Measurements from ENCODE around the gene STMN1. TPM values are rescaled to one million over a fixed set of nuclear protein-coding genes. Genes with fewer than 3 reads are reported as not detected.
A peak's percentile ranks its signal among the peaks of the same experiment; 100 is the strongest.

Gene STMN1
- total RNA-seq, 2 donors from 2014 or later: 79.1 to 149 TPM

DNA sequence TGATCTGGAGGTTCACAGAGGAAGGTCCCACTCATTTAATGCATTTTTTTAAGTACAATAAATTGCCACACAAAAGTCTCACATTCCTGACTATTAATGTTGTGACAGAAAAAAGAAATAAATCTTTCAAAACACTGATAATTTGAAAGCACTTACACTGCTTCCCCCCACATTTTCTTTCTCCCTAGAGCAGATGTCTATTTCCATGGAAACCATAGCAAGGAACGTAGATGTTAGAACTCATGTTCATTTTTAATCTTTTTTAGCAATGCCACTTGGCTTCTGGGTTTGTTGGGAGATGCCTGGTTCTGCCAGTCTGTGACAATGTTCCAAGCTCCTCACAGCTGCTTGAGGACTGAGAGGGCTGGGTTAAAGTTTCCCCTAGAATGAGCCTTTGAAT lies 1.9 kb upstream of the STMN1 start:
- TF ChIP-seq, protein P1, sequence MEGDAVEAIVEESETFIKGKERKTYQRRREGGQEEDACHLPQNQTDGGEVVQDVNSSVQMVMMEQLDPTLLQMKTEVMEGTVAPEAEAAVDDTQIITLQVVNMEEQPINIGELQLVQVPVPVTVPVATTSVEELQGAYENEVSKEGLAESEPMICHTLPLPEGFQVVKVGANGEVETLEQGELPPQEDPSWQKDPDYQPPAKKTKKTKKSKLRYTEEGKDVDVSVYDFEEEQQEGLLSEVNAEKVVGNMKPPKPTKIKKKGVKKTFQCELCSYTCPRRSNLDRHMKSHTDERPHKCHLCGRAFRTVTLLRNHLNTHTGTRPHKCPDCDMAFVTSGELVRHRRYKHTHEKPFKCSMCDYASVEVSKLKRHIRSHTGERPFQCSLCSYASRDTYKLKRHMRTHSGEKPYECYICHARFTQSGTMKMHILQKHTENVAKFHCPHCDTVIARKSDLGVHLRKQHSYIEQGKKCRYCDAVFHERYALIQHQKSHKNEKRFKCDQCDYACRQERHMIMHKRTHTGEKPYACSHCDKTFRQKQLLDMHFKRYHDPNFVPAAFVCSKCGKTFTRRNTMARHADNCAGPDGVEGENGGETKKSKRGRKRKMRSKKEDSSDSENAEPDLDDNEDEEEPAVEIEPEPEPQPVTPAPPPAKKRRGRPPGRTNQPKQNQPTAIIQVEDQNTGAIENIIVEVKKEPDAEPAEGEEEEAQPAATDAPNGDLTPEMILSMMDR (IDR thresholded peaks at IDR 0.05): no peak
- Histone ChIP-seq H3K36me3 (no peaks in the 10 kb centered on the region), H3K9me3 (no peaks in the 10 kb centered on the region), H3K4me3 (no peak overlapping the region), H3K27ac (no peak overlapping the region), H3K9ac (ENCODE audit: low read depth in 2 of 2, low read length in 2 of 2) (no peak overlapping the region), H3K4me1 (peaks cover 5% of the 10 kb centered on the region), H3K27me3 (no peaks in the 10 kb centered on the region)
- DNase-seq: no peak
- intact Hi-C loops (cut with DNase I): no loop called here

DNA sequence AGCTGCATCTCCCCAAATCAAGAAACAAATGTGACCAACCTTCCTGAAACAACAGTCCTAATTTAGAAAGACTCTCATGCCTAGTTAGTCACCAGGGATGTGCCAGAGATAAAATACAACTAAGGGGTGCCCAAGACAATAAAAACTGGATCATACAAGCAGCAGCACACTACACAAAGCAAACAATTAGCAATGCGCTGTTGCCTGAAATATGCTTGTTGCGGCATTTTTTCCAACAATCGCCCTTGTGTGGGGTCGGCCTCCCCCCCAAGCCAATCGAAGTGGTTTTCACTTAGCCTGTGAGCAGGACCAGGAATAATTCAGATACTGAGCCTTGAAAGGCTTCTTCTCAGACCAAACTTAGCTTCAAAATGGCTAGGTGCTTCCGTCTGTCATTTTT lies 1.4 kb upstream of the STMN1 start:
- intact Hi-C loops (cut with DNase I): no loop called here
- Histone ChIP-seq H3K27ac (no peak overlapping the region), H3K9ac (ENCODE audit: low read depth in 2 of 2, low read length in 2 of 2) (no peak overlapping the region), H3K27me3 (no peaks in the 10 kb centered on the region), H3K4me1 (peaks cover 5% of the 10 kb centered on the region), H3K9me3 (no peaks in the 10 kb centered on the region), H3K36me3 (no peaks in the 10 kb centered on the region), H3K4me3 (no peak overlapping the region)
- TF ChIP-seq, protein P1 (IDR thresholded peaks at IDR 0.05): no peak
- DNase-seq: no peak

DNA sequence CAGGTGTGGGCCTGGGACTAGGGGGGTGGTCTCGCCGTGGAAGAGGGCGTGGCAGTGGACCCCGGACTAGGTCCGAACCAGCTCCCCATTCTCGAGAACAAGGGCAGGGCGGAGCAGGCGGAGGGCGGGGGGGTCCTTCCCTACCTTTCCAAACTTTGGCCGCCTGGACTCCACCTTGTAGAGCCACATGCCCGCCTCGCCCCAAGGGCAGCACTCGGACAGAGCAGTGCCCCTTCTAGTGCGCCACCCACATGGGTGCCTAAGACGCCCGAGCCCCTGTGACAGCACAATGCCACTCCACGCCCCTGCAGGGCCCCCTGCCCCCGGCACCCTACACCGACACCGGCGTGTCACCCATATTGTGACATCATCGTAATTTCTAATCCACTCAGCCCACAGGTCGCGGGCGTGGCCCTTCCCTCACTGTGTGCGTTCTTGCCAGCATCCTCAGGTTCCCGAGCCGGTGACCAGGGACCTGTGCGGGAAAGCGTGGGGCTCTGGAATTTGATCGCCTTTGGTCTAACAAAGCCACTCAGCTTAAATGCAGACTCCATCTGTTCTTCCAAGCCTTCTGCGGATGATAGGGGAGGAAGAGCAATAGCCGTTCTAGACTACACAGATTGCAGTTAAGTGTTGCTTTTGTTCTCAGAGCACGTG lies 553 bp upstream of the STMN1 start:
- peaks cover 5% of the 10 kb centered on the region for H3K4me1 ChIP-seq
- intact Hi-C loops (cut with DNase I): no loop called here
- peak; percentile 48 for DNase-seq
- no peaks in the 10 kb centered on the region for H3K36me3 ChIP-seq
- no peaks in the 10 kb centered on the region for H3K27me3 ChIP-seq
- peak overlapping the region; percentile 67 for H3K4me3 ChIP-seq
- TF ChIP-seq, protein P1 (IDR thresholded peaks at IDR 0.05): no peak
- no peaks in the 10 kb centered on the region for H3K9me3 ChIP-seq
- peak overlapping the region in 1 of 2 donors; percentile 30 for H3K9ac ChIP-seq (ENCODE audit: low read depth in 2 of 2, low read length in 2 of 2)
- H3K27ac ChIP-seq: no peak overlapping the region

DNA sequence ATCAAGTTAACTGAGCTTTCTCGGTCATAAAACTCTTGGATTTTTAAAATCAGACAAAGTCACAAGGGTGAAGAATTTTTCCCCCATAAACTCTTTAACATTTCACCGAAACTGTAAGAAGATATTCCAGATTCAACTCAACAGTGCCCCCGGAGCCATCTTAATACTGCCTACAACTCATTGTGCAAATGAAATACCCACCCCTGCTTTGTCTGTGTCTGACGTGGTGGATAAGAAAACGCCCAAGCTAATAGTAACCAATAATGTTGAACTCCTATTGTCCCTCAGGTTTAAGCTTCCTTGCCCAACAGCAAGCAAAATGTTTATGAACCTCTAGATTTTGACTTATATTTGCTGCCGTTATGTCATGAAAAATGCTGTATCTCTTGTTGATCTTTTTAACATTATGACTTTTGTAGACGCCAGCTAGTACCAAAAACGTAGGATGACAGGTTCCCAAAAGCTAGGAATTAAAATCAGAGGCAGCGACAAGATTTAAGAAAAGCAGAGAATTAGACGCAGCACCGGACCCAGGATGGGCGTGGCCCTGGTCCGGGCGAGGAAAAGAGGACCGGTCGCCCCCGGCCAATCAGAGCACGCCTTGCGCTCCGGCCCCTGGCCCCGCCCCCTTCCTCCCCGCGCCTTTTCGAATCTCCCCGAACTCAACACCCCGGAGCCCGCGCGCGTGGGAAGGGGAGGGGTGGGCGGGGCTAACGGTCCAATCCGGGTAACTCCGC lies 1.1 kb downstream of the STMN1 start:
- TF ChIP-seq, protein P1 (IDR thresholded peaks at IDR 0.05): no peak
- H3K27ac ChIP-seq: no peak overlapping the region
- H3K9me3 ChIP-seq: no peaks in the 10 kb centered on the region
- peak overlapping the region; percentile 26 to 57 for H3K9ac ChIP-seq (ENCODE audit: low read depth in 2 of 2, low read length in 2 of 2)
- peak; percentile 98 for DNase-seq
- H3K36me3 ChIP-seq: no peaks in the 10 kb centered on the region
- peak overlapping the region; percentile 67 for H3K4me3 ChIP-seq
- H3K4me1 ChIP-seq: peaks cover 5% of the 10 kb centered on the region
- H3K27me3 ChIP-seq: no peaks in the 10 kb centered on the region
- intact Hi-C loops (cut with DNase I): no loop called here

DNA sequence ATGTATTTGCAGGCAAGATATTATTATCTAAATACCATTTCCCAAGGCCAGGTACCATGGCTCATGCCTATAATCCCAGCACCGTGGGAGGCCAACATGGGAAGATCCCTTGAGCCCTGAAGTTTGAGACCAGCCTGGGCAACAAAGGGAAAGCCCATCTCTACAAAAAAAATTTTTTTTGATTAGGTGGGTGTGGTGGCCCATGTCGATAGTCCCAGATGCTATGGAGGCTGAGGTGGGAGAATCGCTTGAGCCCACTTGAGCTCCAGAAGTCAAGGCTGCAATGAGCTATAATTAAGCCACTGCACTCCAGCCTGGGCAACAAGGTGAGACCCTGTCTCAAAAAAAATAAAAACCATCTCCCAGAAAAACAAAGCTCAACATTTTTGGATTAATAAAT lies 2.2 kb downstream of the STMN1 start:
- Histone ChIP-seq H3K4me3 (no peak overlapping the region), H3K9me3 (no peaks in the 10 kb centered on the region), H3K36me3 (no peaks in the 10 kb centered on the region), H3K9ac (ENCODE audit: low read depth in 2 of 2, low read length in 2 of 2) (no peak overlapping the region), H3K4me1 (peaks cover 5% of the 10 kb centered on the region), H3K27ac (no peak overlapping the region), H3K27me3 (no peaks in the 10 kb centered on the region)
- TF ChIP-seq, protein P1 (IDR thresholded peaks at IDR 0.05): no peak
- DNase-seq: no peak
- intact Hi-C loops (cut with DNase I): no loop called here
